CD4-positive, alpha-beta T cell (primary cell): ENCODE data around the gene PBX2. TPM values are rescaled to one million over a fixed set of nuclear protein-coding genes. Genes with fewer than 3 reads are reported as not detected.

Experiments used
- ATAC-seq: fragments of 200-7000 bp; cut with Tn5 transposase; one replicate; pipeline ENCODE4 v1.10.0; 2022; ENCODE audit warnings: mild to moderate bottlenecking; ENCODE audit not compliant: poor library complexity
- CTCF ChIA-PET: fragments of 350-600 bp; sonication (Branson Sonifier 250); formaldehyde crosslinking; loops from one replicate; lab custom pipeline; 2021; ENCODE audit warnings: antibody characterized with exemption, inconsistent platforms; lab: Charles Lee
- POLR2A ChIA-PET: fragments of 350-600 bp; sonication (Branson Sonifier 250); formaldehyde crosslinking; loops from one replicate; lab custom pipeline; 2021; ENCODE audit warnings: antibody characterized with exemption, inconsistent platforms; lab: Charles Lee
- DNase-seq, 14 experiments: peaks; one replicate each; pipeline ENCODE4 v3.0.0-alpha.2; 2013 to 2020; ENCODE audit warnings: mixed read lengths in 2 of 14
- H3K27ac ChIP-seq, 2 donors: one replicate each; pipeline versions ENCODE4 v1.5.1 to v1.7.0; 2013; ENCODE audit warnings: low read length in 2 of 2, low read depth in 1 of 2, mild to moderate bottlenecking in 1 of 2
- H3K27me3 ChIP-seq, 2 experiments: 1 replicate in 1 of 2; 2 replicates in 1 of 2; pipeline versions ENCODE4 v1.6.1 to v1.7.0; 2013; ENCODE audit warnings: low read length in 2 of 2, control low read depth in 1 of 2, mild to moderate bottlenecking in 1 of 2, moderate library complexity in 1 of 2; ENCODE audit not compliant: insufficient read depth in 2 of 2, control insufficient read depth in 1 of 2
- H3K36me3 ChIP-seq: one replicate; pipeline ENCODE4 v1.6.1; 2013; ENCODE audit warnings: low read length, control low read depth; ENCODE audit not compliant: insufficient read depth
- H3K4me1 ChIP-seq: one replicate; pipeline ENCODE4 v1.6.1; 2013; ENCODE audit warnings: low read length, control low read depth; ENCODE audit not compliant: insufficient read depth
- H3K4me3 ChIP-seq: one replicate; pipeline ENCODE4 v1.5.1; 2013; ENCODE audit warnings: mild to moderate bottlenecking, low read length, moderate library complexity
- H3K9me3 ChIP-seq, 2 experiments: 1 replicate in 1 of 2; 2 replicates in 1 of 2; pipeline versions ENCODE4 v1.6.1 to v1.7.0; 2013; ENCODE audit warnings: low read length in 2 of 2, mild to moderate bottlenecking in 2 of 2, control low read depth in 1 of 2, moderate library complexity in 1 of 2; ENCODE audit not compliant: control insufficient read depth in 1 of 2, insufficient read depth in 1 of 2
- H3K27ac Mint-ChIP-seq: one replicate; pipeline ENCODE4 v1.8.0; 2020; ENCODE audit warnings: mixed read lengths
- H3K27me3 Mint-ChIP-seq: one replicate; pipeline ENCODE4 v1.8.0; 2021; ENCODE audit warnings: mixed read lengths
- H3K36me3 Mint-ChIP-seq: one replicate; pipeline ENCODE4 v1.8.0; 2021; ENCODE audit warnings: low read depth, mixed read lengths
- H3K4me1 Mint-ChIP-seq: one replicate; pipeline ENCODE4 v1.8.0; 2021; ENCODE audit warnings: low read depth, mixed read lengths
- H3K4me3 Mint-ChIP-seq: one replicate; pipeline ENCODE4 v1.8.0; 2020; ENCODE audit warnings: mild to moderate bottlenecking, mixed read lengths
- H3K9me3 Mint-ChIP-seq: one replicate; pipeline ENCODE4 v1.8.0; 2020; ENCODE audit warnings: mixed read lengths
- intact Hi-C, 2 experiments: fragments of 100-400 bp; cut with DNase I in 1 of 2; cut with micrococcal nuclease in 1 of 2; formaldehyde crosslinking; loops; one replicate each; pipeline versions ENCODE4 v1.15.1 to v1.9.0; 2023 to 2025; cut with DNase I, micrococcal nuclease
- total RNA-seq, 174 experiments: library from RNA in 2 of 174; stranded (reverse) in 2 of 174; gene quantifications; one replicate each; pipeline ENCODE4 v1.2.3 and lab custom pipeline; 2021 to 2026
- TF ChIP-seq, protein P1 (sequence below): fragments of 200-600 bp; IDR thresholded peaks from one replicate; pipeline ENCODE4 v1.8.0; 2022; ENCODE audit warnings: antibody characterized with exemption, mild to moderate bottlenecking

The PBX2 gene
- total RNA-seq, 2 experiments from 2014 or later = 62.0 to 65.6 TPM

DNA sequence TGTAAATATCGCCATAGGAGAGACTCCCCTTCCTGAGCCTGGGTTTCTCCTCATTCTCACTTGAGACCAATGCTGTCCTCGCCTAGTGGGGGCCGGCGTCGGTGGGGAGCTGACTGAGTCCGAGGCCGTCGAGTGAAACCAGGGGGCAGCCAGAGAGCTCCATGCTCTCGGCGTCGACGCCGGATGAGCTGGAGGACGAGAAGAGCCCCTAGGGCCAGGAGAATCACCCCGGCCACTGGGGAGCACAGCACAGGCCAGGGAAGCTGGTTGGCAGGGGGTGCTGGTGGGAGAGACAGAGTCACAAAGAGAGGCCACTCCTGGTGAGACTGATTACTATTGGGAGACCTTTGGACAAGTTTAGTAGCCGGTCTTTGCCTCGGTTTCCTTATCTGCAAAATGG lies 8.9 kb upstream of the PBX2 start:
- H3K27ac Mint-ChIP-seq = no peak overlapping the region

DNA sequence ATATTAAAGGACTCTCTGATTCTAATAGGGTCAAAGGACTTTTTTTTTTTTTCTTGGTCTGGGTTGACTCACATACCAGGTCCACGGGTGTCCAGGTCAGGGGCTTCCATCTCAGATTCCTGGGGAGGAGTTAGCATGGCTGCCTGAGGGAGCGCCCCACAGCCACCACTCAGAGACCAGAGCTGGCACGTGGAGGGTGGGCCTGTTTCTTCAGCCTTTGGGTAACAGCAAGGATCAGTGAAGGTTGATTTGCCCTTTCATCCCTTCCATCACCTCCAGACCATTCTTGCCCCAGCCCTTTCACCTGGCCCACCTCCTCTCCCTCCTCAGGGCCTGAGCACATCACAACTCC lies 8.3 kb upstream of the PBX2 start:
- ATAC-seq (no peak), DNase-seq (peak in 1 of 14 experiments; percentile 13)
- Histone ChIP-seq H3K36me3 (no peaks in the 10 kb centered on the region), H3K27me3 (no peaks in the 10 kb centered on the region), H3K9me3 (no peaks in the 10 kb centered on the region), H3K4me1 (peaks cover 38% of the 10 kb centered on the region), H3K27ac (no peak overlapping the region), H3K4me3 (no peak overlapping the region)
- Mint-ChIP-seq H3K9me3 (no peaks in the 10 kb centered on the region), H3K4me1 (peaks cover 36% of the 10 kb centered on the region), H3K4me3 (peak overlapping the region; percentile 48), H3K36me3 (peaks cover 7% of the 10 kb centered on the region), H3K27ac (no peak overlapping the region), H3K27me3 (no peaks in the 10 kb centered on the region)
- ChIA-PET POLR2A (interaction anchor here (12.1 kb wide), 1 partner anchor 19 kb away, joined by 242 read pairs; the partner anchor contains the start of genes AGPAT1 and RNF5), CTCF (no interaction called here)
- intact Hi-C loops = loop anchor here in 1 of 2 experiments (5.0 to 10.0 kb wide), 5 partner anchors 534 to 1984 kb away; partner anchors contain the start of genes BRD2, C6orf47, CSNK2B and GPANK1
- TF ChIP-seq, protein P1, sequence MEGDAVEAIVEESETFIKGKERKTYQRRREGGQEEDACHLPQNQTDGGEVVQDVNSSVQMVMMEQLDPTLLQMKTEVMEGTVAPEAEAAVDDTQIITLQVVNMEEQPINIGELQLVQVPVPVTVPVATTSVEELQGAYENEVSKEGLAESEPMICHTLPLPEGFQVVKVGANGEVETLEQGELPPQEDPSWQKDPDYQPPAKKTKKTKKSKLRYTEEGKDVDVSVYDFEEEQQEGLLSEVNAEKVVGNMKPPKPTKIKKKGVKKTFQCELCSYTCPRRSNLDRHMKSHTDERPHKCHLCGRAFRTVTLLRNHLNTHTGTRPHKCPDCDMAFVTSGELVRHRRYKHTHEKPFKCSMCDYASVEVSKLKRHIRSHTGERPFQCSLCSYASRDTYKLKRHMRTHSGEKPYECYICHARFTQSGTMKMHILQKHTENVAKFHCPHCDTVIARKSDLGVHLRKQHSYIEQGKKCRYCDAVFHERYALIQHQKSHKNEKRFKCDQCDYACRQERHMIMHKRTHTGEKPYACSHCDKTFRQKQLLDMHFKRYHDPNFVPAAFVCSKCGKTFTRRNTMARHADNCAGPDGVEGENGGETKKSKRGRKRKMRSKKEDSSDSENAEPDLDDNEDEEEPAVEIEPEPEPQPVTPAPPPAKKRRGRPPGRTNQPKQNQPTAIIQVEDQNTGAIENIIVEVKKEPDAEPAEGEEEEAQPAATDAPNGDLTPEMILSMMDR = no peak

More for the DNA sequence above, 8.9 kb upstream of the PBX2 start:
- Histone ChIP-seq H3K36me3 (no peaks in the 10 kb centered on the region), H3K4me3 (no peak overlapping the region), H3K9me3 (no peaks in the 10 kb centered on the region), H3K27me3 (no peaks in the 10 kb centered on the region), H3K27ac (no peak overlapping the region), H3K4me1 (peaks cover 32% of the 10 kb centered on the region)
- TF ChIP-seq, protein P1 = no peak
- ChIA-PET CTCF (no interaction called here), POLR2A (interaction anchor here (12.1 kb wide), 1 partner anchor 19 kb away, joined by 242 read pairs; the partner anchor contains the start of genes AGPAT1 and RNF5)
- Mint-ChIP-seq H3K4me3 (peak overlapping the region; percentile 38), H3K36me3 (peaks cover 3% of the 10 kb centered on the region), H3K4me1 (peaks cover 30% of the 10 kb centered on the region), H3K9me3 (no peaks in the 10 kb centered on the region), H3K27me3 (no peaks in the 10 kb centered on the region)
- intact Hi-C loops = loop anchor here in 1 of 2 experiments (5.0 to 10.0 kb wide), 5 partner anchors 534 to 1984 kb away; partner anchors contain the start of genes BRD2, C6orf47, CSNK2B and GPANK1
- DNase-seq = peak in 1 of 14 experiments; percentile 30
- ATAC-seq = no peak

- no peak for ATAC-seq
Observed at GRCh38 chr6:32196682-32197616, 6.9 kb upstream of the PBX2 start.

More at GRCh38 chr6:32196682-32197616, 6.9 kb upstream of the PBX2 start:
- peak in 2 of 14 experiments; percentile 59 to 65 for DNase-seq
- peak overlapping the region; percentile 99 for H3K4me3 Mint-ChIP-seq
- TF ChIP-seq, protein P1 = no peak
- Histone ChIP-seq H3K27ac (peak overlapping the region; percentile 87 to 100), H3K36me3 (no peaks in the 10 kb centered on the region), H3K4me1 (peaks cover 45% of the 10 kb centered on the region), H3K4me3 (peak overlapping the region; percentile 100), H3K9me3 (no peaks in the 10 kb centered on the region), H3K27me3 (no peaks in the 10 kb centered on the region)
- H3K27me3 Mint-ChIP-seq = no peaks in the 10 kb centered on the region
- H3K9me3 Mint-ChIP-seq = no peaks in the 10 kb centered on the region
- CTCF ChIA-PET = no interaction called here
- H3K4me1 Mint-ChIP-seq = peaks cover 43% of the 10 kb centered on the region
- peaks cover 18% of the 10 kb centered on the region for H3K36me3 Mint-ChIP-seq
- intact Hi-C loops = loop anchor here in 1 of 2 experiments (1.0 to 10.0 kb wide), 6 partner anchors 68 to 1982 kb away; partner anchors contain the start of genes BRD2, C6orf47, CSNK2B and GPANK1
- POLR2A ChIA-PET = interaction anchor here (0.6 to 12.1 kb wide), 3 partner anchors 18 to 771 kb away, joined by 3 to 242 read pairs (median 5); partner anchors contain the start of genes AGPAT1 and RNF5
- peak overlapping the region; percentile 96 for H3K27ac Mint-ChIP-seq
